ENCODE data around the gene C6orf136.
"Not testable (repeated sequence)": the region's sequence is repeated elsewhere in the genome, so short reads cannot be mapped to it uniquely, and the experiment has no call there.

C6orf136 gene

GRCh38 chr6:30646450-30647241 is at the start of gene C6orf136:
Gene C6orf136, plus strand, starts transcription at chr6:30647133. Its CDS starts 99 bp downstream, at chr6:30647232.
- peak; percentile 59 for DNase-seq (ENCODE audit: low read depth)

GRCh38 chr6:30597315-30598144 is 49.4 kb upstream of the C6orf136 start:
- not testable (repeated sequence) for DNase-seq (ENCODE audit: low read depth)

GRCh38 chr6:30598912-30599624 is 47.9 kb upstream of the C6orf136 start:
- DNase-seq (ENCODE audit: low read depth), result no peak

GRCh38 chr6:30599625-30600324 is 47.2 kb upstream of the C6orf136 start:
- no peak for DNase-seq (ENCODE audit: low read depth)

- DNase-seq (ENCODE audit: low read depth), result no peak
Measured at GRCh38 chr6:30600451-30600961, 46.4 kb upstream of the C6orf136 start.

GRCh38 chr6:30601436-30601814 is 45.5 kb upstream of the C6orf136 start:
- no peak for DNase-seq (ENCODE audit: low read depth)

GRCh38 chr6:30601815-30602641 is 44.9 kb upstream of the C6orf136 start:
- no peak for DNase-seq (ENCODE audit: low read depth)

GRCh38 chr6:30603961-30604360 is 43.0 kb upstream of the C6orf136 start:
- DNase-seq (ENCODE audit: low read depth), result no peak

- no peak for DNase-seq (ENCODE audit: low read depth)
Measured at GRCh38 chr6:30610065-30610464, 36.9 kb upstream of the C6orf136 start.

GRCh38 chr6:30611150-30611855 is 35.6 kb upstream of the C6orf136 start:
- no peak for DNase-seq (ENCODE audit: low read depth)

GRCh38 chr6:30611856-30612194 is 35.1 kb upstream of the C6orf136 start:
- DNase-seq (ENCODE audit: low read depth), result no peak

- DNase-seq (ENCODE audit: low read depth), result no peak
Measured at GRCh38 chr6:30612213-30612612, 34.7 kb upstream of the C6orf136 start.

- no peak for DNase-seq (ENCODE audit: low read depth)
Measured at GRCh38 chr6:30612687-30613248, 34.2 kb upstream of the C6orf136 start.

GRCh38 chr6:30613251-30614043 is 33.5 kb upstream of the C6orf136 start:
- no peak for DNase-seq (ENCODE audit: low read depth)

- no peak for DNase-seq (ENCODE audit: low read depth)
Measured at GRCh38 chr6:30614044-30614842, 32.7 kb upstream of the C6orf136 start.

- DNase-seq (ENCODE audit: low read depth), result peak; percentile 89
Measured at GRCh38 chr6:30614843-30615218, 32.1 kb upstream of the C6orf136 start.

GRCh38 chr6:30615219-30615957 is 31.5 kb upstream of the C6orf136 start:
- peak; percentile 53 for DNase-seq (ENCODE audit: low read depth)

All from non-pigmented ciliary epithelial cell (primary cell).